GM18526 (cell line): ENCODE data around the gene HAGHL.

Source experiments
- POLR2A ChIP-seq: IDR thresholded peaks from 3 replicates; pipeline ENCODE4 v1.6.1; 2011; ENCODE audit not compliant: insufficient read length; ENCODE audit errors: extremely low read depth

Gene HAGHL

DNA sequence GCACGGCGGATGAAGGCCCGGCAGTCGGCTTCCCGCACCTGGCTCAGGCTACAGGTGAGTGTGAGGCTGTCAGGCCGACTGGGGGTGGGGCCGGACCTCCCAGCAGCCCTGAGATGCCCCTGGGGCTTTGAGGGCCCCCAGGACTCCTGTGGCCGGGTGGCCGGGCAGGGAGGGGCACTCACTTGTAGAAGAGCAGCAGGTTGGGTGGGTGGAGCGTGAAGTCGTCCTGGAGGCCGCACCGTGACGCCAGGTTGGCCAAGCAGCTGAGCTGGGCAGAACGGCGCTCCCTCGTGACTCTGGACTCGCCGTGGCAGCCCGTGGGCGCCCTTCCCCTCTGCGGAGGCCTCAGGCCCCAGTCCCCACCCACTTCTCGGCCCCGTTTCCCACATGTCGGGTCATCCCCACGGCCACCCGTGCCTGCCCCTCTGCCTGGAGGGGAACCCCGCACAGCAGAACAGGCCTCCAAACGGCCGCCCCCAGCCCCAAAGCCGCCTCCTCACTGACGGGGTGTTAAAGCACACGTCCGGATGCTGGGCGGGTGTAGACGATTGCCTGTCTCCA is 48.4 kb downstream of the HAGHL start:
- no peak for TF ChIP-seq POLR2A

DNA sequence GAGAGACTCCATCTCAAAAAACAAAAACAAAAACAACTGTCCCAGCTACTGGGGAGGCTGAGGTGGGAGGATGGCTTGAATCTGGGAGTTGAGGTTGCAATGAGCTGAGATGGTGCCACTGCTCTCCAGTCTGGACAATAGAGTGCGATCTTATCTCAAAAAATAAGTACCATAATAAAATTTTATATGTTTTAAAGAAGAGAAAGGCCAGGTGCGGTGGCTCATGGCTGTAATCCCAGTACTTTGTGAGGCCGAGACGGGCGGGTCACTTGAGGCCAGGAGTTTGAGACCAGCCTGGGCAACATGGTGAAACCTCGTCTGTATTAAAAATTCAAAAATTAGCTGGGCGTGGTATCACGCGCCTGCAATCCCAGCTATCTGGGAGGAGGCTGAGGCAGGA is 49.9 kb downstream of the HAGHL start:
- TF ChIP-seq POLR2A, result no peak

DNA sequence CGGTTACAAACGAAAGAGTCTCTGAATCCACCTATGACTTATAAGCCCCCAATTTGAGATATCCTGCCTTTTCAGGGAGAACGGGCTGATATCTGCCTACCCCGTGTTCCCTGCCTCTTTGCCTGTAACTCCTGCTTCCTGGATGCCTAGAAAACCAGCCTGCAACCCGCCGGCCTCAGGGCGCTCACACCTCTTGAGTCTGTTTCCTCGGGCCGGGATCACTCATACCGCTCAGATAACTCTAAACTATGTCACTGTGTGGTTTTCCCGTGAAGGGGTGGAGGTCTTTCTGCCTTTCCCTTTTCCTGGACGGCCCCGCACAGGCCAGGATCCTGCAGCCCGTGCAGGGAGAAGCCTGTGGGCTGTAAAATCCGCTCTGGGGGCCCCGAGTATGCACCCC is 50.9 kb downstream of the HAGHL start:
- no peak for TF ChIP-seq POLR2A

DNA sequence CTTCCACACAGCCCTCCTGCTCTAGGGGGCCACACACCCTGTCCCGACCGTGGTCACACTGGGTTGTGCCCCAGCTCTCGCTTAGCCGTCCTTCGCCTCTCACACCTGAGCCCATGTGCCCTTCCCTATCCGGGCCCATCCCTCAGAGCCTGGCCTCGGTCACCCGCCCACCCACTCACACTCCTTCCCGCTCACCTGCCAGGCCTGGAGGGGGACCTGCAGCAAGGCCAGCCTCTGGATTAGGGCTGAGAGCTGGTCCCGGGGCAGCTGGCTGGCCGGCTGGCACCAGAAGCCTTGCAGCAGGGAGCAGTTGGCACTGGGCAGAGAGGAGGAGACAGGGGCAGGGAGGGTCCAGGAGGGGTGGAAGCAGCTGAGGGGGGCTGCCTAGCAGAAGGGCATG is 51.5 kb downstream of the HAGHL start:
- TF ChIP-seq POLR2A, result no peak

DNA sequence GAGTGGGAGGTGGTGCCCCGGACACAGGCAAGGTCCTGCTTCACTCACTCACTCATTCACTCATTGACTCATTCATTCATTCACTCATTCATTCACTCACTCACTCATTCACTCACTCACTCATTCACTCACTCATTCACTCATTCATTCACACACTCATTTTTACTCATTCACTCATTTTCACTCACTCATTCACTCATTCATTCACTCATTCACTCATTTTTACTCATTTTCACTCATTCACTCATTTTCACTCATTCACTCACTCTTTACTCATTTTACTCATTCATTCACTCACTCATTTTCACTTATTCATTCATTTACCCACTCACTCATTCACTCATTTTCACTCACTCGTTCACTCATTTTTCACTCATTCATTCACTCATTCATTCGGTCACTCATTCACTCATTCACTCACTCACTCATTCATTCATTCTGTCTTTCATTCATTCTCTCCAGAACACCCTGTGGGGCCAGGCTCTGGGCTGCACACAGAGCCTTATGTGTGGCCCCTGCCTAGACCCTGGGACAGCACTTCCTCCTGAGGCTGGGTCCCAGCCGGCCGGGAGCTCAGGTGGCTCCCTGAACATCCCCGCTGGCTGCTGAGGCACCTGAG is 52.1 kb downstream of the HAGHL start:
- no peak for TF ChIP-seq POLR2A
